ENCODE measurements around the gene ETFA.

ETFA gene

DNA sequence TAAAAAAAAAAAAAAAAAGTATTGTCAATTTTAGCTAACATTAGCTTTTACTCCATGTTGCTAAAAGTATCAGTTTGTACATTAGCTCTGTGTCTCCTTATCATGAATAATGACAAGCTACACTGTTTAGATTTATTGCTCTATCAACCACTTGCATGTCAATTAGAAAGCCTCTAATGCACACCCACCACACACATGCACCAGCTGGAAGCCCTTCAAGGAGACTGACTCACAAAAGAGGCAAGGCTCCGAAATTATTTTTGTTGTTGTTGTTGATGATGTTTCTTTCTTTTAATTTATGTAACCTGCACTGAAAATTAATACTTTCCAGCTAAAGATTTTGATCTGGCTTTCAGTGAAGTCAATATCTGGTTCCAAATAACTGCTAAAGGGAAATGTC, 71.5 kb downstream of the ETFA start:
- no peak overlapping the region for H3K4me2 ChIP-seq (ENCODE audit: low read length)
- H3K9me3 ChIP-seq (ENCODE audit: insufficient read depth, low read length), result no peaks in the 10 kb centered on the region
- H4K20me1 ChIP-seq (ENCODE audit: insufficient read depth, low read length), result no peaks in the 10 kb centered on the region
- H3K4me3 ChIP-seq (ENCODE audit: low read length), result no peak overlapping the region
- H3K27ac ChIP-seq (ENCODE audit: low read length), result no peak overlapping the region
- no peaks in the 10 kb centered on the region for H3K4me1 ChIP-seq (ENCODE audit: low read length)
- no peak overlapping the region for H3K9ac ChIP-seq (ENCODE audit: low read length)
- no peaks in the 10 kb centered on the region for H3K27me3 ChIP-seq (ENCODE audit: low read depth, low read length)
- H2AFZ ChIP-seq (ENCODE audit: low read depth, low read length), result no peak overlapping the region
- no peaks in the 10 kb centered on the region for H3K79me2 ChIP-seq (ENCODE audit: low read length)
- no peak for TF ChIP-seq EZH2phosphoT487 (IDR thresholded peaks at IDR 0.05; ENCODE audit: low read depth)
- TF ChIP-seq, protein P1, sequence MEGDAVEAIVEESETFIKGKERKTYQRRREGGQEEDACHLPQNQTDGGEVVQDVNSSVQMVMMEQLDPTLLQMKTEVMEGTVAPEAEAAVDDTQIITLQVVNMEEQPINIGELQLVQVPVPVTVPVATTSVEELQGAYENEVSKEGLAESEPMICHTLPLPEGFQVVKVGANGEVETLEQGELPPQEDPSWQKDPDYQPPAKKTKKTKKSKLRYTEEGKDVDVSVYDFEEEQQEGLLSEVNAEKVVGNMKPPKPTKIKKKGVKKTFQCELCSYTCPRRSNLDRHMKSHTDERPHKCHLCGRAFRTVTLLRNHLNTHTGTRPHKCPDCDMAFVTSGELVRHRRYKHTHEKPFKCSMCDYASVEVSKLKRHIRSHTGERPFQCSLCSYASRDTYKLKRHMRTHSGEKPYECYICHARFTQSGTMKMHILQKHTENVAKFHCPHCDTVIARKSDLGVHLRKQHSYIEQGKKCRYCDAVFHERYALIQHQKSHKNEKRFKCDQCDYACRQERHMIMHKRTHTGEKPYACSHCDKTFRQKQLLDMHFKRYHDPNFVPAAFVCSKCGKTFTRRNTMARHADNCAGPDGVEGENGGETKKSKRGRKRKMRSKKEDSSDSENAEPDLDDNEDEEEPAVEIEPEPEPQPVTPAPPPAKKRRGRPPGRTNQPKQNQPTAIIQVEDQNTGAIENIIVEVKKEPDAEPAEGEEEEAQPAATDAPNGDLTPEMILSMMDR (IDR thresholded peaks at IDR 0.05; ENCODE audit: low read depth, low read length), result no peak
- peaks cover 16% of the 10 kb centered on the region for H3K36me3 ChIP-seq (replicated peaks; ENCODE audit: low read depth, low read length)

DNA sequence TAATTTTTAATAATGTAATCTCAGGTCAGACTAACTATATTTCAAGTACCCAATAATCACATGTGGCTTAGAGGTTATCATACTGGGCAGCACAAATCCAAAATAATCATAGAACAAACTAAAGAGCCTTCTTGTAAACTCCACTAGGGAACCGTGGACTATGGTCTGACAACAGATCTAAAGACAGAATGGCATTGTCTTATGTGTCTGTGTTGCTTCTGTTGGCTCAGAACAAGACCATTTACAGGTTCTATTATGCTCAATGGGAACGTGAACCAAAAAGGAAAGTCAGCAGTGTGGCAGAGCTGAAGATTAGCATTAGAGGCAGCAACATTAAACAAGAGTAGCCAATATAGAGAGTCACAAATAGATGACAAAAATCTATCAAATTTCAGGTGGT, 74.9 kb downstream of the ETFA start:
- Histone ChIP-seq H3K4me1 (ENCODE audit: low read length) (no peaks in the 10 kb centered on the region), H3K27ac (ENCODE audit: low read length) (no peak overlapping the region), H3K4me2 (ENCODE audit: low read length) (no peak overlapping the region), H3K36me3 (replicated peaks; ENCODE audit: low read depth, low read length) (peaks cover 6% of the 10 kb centered on the region), H3K79me2 (ENCODE audit: low read length) (no peaks in the 10 kb centered on the region), H2AFZ (ENCODE audit: low read depth, low read length) (no peak overlapping the region), H3K27me3 (ENCODE audit: low read depth, low read length) (no peaks in the 10 kb centered on the region), H3K4me3 (ENCODE audit: low read length) (no peak overlapping the region), H3K9me3 (ENCODE audit: insufficient read depth, low read length) (no peaks in the 10 kb centered on the region), H4K20me1 (ENCODE audit: insufficient read depth, low read length) (0 out of 2 replicates have a peak, but pooled peaks cover 3% of the 10 kb centered on the region), H3K9ac (ENCODE audit: low read length) (no peak overlapping the region)
- TF ChIP-seq, protein P1 (IDR thresholded peaks at IDR 0.05; ENCODE audit: low read depth, low read length), result no peak
- no peak for TF ChIP-seq EZH2phosphoT487 (IDR thresholded peaks at IDR 0.05; ENCODE audit: low read depth)

DNA sequence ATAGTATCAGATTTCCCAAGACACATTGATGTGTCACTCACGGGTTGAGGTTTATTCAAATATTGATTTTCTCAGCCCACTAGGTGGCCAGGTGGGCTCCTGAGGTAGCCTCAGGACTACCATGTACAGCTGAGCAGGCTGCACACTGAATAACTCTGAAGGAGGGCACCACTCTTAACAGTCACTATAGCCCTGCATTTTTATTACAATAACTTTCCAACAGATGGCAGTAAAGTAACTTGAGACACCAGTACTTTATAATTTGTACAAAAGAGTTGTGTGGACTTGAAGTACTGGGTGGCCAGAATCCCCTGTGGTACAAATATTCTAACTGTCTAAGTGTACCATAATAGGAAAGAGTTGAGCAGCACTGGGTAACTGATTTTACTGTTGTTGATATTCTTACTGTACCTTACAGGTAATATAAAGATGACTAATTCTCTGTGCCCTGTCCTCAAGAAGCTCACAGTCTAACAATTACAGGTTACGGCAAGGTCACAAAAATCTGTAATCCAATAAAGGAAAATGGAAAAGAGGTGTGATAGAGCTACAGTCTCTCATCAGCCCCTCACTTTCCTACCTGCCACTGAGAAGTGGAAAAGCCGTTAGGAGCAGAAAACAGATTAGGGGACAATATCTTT, 76.0 kb downstream of the ETFA start:
- H2AFZ ChIP-seq (ENCODE audit: low read depth, low read length), result no peak overlapping the region
- H3K9me3 ChIP-seq (ENCODE audit: insufficient read depth, low read length), result no peaks in the 10 kb centered on the region
- no peaks in the 10 kb centered on the region for H3K79me2 ChIP-seq (ENCODE audit: low read length)
- H3K4me3 ChIP-seq (ENCODE audit: low read length), result no peak overlapping the region
- H3K4me1 ChIP-seq (ENCODE audit: low read length), result no peaks in the 10 kb centered on the region
- no peak overlapping the region for H3K4me2 ChIP-seq (ENCODE audit: low read length)
- no peak overlapping the region for H3K27ac ChIP-seq (ENCODE audit: low read length)
- 0 out of 2 replicates have a peak, but pooled peaks cover 3% of the 10 kb centered on the region for H4K20me1 ChIP-seq (ENCODE audit: insufficient read depth, low read length)
- H3K27me3 ChIP-seq (ENCODE audit: low read depth, low read length), result no peaks in the 10 kb centered on the region
- peaks cover 10% of the 10 kb centered on the region for H3K36me3 ChIP-seq (replicated peaks; ENCODE audit: low read depth, low read length)
- H3K9ac ChIP-seq (ENCODE audit: low read length), result no peak overlapping the region
- no peak for TF ChIP-seq EZH2phosphoT487 (IDR thresholded peaks at IDR 0.05; ENCODE audit: low read depth)
- TF ChIP-seq, protein P1 (IDR thresholded peaks at IDR 0.05; ENCODE audit: low read depth, low read length), result peak; percentile 72

DNA sequence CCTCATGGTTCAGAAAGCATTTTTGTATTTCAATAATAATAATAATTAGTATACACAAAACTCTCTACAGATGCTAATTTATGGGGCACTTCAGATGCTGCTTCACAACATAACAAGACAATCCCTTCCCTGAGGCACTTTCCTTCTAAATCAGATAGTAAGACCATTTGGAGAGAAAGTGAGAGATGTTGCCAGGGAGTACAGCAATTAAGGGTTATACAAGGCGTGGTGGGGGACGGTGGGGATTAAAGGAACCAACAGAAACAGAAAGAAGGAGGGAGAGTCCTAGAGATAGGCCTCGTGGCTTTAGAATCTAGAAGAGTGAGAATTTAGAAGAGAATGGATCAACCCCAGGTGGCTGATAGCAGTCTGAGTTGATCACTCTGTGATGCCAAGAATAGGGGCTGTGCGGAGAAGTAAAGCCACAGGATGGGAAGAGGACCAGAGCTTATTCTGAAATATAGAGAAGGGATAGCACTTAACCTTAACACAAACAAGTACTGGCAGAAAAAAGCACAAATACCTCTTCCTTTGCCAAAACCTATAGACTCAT, 76.9 kb downstream of the ETFA start:
- Histone ChIP-seq H3K27ac (ENCODE audit: low read length) (no peak overlapping the region), H3K4me2 (ENCODE audit: low read length) (no peak overlapping the region), H3K36me3 (replicated peaks; ENCODE audit: low read depth, low read length) (peaks cover 6% of the 10 kb centered on the region), H4K20me1 (ENCODE audit: insufficient read depth, low read length) (0 out of 2 replicates have a peak, but pooled peaks cover 3% of the 10 kb centered on the region), H3K79me2 (ENCODE audit: low read length) (no peaks in the 10 kb centered on the region), H3K9me3 (ENCODE audit: insufficient read depth, low read length) (no peaks in the 10 kb centered on the region), H3K9ac (ENCODE audit: low read length) (no peak overlapping the region), H3K4me1 (ENCODE audit: low read length) (no peaks in the 10 kb centered on the region), H3K4me3 (ENCODE audit: low read length) (no peak overlapping the region), H3K27me3 (ENCODE audit: low read depth, low read length) (no peaks in the 10 kb centered on the region), H2AFZ (ENCODE audit: low read depth, low read length) (no peak overlapping the region)
- TF ChIP-seq, protein P1 (IDR thresholded peaks at IDR 0.05; ENCODE audit: low read depth, low read length), result no peak
- TF ChIP-seq EZH2phosphoT487 (IDR thresholded peaks at IDR 0.05; ENCODE audit: low read depth), result no peak
